SKM-1 (cell line): Measurements from ENCODE around the gene ARHGEF10L.

Source experiments
- DNase-seq: peaks from one replicate; lab custom pipeline; 2025; ENCODE audit not compliant: unreplicated experiment; lab: John Stamatoyannopoulos, UW

The ARHGEF10L gene

DNA sequence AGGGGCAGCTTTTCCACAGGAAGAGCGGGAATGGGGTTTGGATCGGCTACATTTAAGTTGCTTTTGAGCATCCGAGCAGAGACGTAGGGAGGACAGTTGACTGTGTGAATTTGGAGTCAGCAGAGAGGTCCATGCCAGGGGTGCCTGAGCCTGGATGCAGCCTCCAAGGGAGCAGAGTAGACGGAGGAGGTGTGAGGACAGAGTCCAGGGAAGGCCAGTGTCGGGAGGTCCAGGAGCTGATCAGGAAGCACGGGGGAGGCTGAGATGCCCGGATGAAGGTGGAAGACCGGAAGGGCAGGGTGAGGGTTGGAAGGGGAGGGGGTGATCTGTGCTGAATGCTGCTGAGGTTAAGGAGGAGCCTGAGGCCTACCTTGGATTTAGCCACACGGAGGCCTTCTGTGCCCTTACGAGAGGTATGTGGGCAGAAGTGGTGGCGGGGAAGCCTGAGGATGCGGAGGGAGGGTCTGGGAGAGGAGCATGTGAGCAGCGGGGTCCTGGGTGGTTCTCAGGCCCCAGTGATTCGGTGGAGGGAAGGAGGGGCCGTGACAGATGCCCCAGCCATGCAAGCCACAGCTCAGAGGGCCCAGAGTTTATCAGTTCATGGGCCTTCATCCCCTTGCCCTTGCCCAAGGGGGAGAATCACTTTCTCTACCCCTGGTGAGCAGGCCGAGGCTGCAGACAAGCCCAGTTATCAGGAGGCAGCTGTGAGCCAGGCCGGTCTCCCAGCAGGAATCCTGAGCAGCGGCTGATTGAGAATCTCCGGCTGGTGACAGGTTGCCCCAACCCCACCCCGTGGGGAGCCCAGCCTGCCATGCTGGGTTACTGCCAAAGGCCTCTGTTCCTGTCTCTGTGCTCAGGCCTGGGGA, 161.7 kb downstream of the ARHGEF10L start:
- DNase-seq = no peak

DNA sequence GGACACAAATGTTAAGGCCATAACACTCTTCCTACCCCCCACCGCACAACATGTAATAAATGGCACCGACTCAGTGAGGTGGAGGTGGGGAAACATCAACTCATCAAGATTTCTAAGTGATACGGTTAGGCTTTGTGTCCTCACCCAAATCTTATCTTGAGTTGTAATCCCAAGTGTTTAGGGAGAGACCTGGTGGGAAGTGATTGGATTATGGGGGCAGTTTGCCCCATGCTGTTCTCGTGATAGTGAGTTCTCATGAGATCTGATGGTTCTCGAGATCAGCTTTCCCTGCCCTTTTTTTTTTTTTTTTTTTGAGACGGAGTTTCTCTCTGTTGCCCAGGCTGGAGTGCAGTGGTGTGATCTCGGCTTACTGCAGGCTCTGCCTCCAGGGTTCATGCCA, 164.7 kb downstream of the ARHGEF10L start:
- DNase-seq = no peak

DNA sequence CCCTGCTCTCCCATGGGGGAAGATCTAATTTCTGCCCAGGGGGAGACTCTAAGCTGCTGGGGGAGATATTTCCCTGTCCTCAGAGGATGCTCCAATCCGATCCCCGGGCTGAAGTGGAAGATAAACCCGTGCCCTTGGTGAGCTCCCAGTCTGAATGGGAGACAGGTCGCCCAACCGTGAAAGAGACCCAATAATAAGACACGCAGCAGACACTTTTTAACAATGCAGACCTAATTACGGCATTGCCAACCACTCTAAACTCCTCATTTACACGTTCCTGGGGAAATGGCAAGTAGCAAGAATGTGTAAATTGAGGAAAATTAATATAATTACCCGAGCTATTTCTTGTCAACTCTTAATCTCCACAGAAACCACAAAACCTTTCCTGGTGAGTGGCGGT, 166.9 kb downstream of the ARHGEF10L start:
- DNase-seq = no peak

DNA sequence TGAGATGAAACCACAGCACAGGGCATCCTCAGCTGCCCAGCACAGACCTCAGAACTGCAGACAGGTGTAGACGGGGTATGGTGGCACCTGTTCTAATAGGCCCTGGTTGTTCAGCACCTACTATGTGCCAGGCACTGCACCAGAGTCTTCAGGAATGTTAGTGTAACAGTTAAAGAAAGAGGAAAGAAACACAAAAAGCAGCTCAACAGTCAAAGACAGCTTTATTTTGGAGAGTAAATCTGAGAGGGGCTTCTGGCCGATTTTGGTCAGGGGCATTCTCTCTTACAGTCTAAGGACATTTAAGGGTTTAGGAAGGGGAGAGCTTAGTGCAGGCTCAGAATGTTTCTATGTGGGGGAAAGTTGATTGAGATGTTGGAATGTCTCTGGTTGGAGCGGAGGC, 170.5 kb downstream of the ARHGEF10L start:
- DNase-seq = no peak

DNA sequence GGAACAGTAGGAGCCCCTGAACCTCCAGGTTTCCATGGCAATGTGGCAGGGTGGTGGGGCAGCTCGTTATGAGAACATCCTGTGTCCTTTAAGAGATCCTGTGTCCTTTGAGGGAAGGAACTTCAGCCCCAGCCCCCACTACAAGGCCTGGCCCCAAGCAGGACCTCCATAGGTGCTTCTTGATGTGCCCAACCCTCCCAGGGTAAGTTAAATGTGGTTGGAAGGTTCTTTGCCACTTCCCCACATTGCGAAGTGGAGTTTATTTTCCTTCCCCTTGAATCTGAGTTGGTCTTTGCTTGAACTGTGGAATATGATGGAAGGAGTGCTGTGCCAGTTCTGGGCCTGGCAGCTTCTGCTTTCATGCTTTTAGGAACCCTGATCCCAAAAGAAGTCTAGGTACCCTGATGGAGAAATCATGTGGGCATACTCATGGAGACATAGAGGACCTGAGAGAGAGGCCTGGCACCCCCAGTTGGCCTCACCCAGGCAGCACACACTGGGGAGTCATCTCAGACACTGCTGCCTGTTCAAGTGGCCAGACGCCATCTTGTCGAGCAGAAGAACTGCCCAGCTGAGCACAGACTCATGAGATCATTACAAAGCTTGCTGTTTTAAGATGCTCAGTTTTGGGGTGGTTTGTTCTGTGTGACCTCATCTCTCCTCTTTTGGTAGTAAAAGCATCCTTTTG, 171.5 kb downstream of the ARHGEF10L start:
- DNase-seq = no peak

- DNase-seq = no peak
Observed at GRCh38 chr1:17711577-17711910, 172.0 kb downstream of the ARHGEF10L start.

- no peak for DNase-seq
Observed at GRCh38 chr1:17711941-17712340, 172.4 kb downstream of the ARHGEF10L start.

DNA sequence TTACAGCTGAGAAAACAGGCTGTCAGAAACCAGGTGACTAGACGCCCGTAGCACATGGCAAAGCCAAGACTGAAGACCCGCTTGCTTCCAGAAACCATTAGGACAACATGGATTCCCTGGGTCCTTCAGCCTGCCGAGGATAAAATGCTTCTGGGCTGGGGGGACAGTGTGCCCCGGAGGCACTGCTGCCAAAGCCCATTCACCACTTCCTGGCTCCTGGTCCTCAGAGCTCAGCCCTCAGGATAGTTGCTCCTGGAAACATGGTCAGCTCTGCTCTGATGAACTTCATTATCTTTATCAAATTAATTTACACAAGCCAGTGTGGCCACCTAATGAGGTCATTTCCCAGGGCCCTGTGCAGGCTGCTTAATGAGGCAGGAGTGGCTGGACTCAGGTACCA, 174.5 kb downstream of the ARHGEF10L start:
- no peak for DNase-seq

DNA sequence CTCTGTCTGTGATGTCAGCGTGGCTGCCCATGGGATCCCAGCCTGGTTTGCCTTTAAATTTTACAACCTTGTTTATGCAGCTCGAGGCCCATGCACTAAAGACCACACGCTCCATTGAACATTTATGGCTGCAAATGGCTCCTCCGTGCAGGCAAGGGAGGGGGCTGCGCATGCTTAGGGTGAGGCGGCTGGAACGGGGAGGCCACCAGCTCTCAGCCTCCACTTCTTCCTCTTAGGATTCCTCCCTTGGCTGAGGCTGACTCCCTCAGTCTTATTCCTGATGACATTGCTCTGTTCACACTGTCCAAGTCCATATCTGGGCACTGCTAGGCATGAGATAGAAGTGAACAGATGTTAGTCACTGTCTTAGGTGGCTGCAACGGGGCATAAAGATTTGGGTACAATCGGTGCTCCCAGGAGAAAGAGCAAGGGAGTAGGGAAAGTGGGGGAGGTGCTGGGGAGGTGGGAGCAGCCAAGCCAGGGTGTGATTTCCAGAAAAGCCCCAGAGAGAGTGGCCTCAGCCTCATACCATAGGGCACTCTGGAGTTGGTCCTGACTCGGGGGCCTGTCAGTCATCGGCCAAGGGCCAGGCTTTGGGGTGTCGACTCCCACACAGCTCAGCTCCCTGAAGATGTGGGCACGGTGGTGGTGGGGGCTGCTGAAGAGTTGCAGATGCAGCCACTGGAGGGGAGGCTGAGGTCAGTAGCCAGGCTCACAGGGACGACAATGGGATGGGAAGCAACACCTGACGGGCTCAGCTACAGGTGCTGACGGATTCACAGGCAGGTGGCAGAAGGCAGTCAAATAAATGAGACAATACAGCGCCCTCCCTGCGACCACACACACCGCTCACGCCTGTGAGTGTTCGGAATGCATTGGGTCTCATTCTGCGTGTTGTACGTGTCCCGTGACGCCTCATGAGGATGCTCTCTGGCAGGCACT, 178.4 kb downstream of the ARHGEF10L start:
- DNase-seq = no peak

- no peak for DNase-seq
Observed at GRCh38 chr1:17719874-17720273, 180.4 kb downstream of the ARHGEF10L start.

DNA sequence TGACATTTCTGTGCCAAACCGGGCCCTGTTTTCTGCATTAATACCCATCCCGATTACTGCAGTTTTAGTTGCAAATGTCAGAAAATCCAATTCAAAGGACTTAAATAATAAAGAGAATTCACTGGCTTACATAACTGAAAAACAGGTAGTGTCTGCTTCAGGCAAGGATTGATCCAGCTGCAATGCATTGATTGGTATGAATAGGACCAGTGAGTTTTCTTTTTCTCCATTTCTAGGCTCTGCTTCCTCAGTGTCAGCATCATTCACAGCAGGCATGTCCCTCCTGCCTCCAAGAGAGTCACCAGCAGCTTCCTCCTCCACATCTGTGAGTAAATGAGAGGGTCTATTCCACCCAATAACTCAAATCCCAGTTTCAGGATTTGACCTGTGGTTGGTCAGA, 181.9 kb downstream of the ARHGEF10L start:
- no peak for DNase-seq

DNA sequence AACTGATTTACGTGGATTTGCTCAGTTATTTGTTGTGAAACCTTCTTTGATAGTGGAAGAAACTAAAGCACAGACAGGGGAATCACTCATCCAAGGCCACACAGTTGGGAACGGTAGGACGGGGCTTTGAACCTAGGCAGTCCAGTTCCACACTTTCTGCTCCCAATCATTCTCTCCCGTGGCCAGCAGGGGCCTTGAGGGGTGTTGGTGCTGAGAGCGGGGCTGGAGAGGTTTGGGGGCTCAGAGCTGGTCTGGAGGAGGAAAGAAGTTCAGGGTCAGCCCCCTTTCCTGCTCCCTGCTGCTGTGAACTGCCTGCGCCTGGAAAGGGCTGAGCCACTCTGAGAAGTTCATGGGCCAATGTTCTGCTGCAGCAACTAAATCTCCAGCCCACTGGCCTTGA, 184.2 kb downstream of the ARHGEF10L start:
- no peak for DNase-seq

GRCh38 chr1:17724150-17724549, 184.7 kb downstream of the ARHGEF10L start:
- no peak for DNase-seq

DNA sequence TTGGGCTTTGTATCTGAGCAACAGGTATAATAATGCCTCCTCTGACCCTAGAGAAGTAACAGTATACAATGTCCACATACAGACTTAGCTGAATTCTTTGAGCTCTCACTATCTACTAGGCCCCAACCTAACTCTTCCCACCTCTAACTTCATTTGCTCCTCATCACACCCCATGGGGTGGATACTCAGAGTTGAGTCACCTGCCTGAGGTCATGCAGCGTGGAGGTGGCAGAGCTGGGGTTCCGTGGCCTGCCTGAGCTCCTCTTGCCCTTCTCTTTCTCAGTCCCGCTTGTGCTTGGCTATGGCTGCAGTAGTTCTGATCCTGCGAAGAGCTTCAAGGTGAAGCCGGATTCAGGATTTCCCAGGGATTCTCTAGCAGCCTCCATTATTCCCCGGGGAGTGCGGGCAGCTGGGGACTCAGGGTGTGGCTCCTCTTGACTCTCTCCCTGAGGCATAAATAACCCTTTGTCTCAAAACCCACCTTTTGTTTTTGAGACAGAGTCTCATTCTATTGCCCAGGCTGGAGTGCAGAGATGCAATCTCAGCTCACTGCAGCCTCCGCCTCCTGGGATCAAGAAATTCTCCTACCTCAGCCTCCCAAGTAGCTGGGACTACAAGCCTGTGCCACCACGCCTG, 185.7 kb downstream of the ARHGEF10L start:
- DNase-seq = no peak

DNA sequence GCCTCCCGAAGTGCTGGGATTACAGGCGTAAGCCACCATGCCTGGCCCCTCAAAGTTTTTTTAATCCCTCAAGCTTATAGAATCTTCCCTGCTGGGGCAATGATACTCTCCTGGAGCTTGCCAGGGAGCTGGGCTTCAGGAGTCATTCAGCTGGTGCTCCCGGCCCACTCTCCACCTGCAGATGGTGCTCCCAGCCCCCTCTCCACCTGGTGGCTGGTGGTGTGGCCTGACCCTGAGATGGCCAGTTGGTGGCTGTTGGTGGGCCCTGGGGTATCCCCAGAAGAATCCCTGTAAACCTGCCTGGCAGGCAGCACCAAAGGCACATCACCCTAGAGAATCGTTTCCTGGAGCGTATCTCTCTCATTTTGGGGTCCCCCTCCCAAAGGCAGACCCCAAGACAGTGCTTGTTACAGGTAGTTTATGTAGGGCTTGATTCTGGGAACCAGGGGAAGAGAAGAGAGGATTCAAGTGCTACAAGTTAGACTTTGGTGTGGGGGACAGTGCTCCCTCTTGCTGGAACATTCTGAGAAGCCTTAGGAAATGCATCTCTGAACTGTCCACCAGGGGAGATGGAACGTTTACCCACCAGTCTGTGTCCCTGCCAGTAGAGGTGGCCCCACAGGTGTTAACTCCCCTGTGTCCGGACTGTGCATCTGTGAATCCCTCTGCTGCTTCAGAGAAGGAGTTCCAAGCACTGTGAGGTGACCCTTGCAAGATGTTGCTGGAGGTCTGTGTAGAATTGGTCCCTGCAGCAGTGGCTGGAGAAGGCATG, 186.5 kb downstream of the ARHGEF10L start:
- no peak for DNase-seq

- no peak for DNase-seq
Observed at GRCh38 chr1:17728123-17728712, 188.7 kb downstream of the ARHGEF10L start.

- DNase-seq = no peak
Observed at GRCh38 chr1:17729248-17729647, 189.8 kb downstream of the ARHGEF10L start.

DNA sequence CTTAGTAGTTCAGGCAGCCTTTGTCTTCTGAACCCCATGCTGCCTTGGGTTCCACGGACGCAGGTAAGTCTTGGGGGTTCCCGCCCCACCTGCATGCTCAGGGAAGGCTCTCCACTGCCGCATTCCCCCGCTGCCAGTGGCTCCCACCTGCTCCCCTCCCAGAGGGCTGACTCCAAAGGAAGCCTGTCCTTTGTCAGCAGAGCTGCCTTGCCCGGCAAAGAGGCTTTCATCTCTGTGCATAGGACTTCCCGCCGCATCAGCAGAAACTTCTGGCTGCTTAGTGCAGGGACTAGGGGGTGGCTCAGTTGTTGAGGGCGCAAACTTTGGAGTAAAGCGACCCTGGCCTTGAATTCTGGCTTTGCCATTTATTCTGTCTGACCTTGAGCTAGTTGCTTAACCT, 190.4 kb downstream of the ARHGEF10L start:
- no peak for DNase-seq

DNA sequence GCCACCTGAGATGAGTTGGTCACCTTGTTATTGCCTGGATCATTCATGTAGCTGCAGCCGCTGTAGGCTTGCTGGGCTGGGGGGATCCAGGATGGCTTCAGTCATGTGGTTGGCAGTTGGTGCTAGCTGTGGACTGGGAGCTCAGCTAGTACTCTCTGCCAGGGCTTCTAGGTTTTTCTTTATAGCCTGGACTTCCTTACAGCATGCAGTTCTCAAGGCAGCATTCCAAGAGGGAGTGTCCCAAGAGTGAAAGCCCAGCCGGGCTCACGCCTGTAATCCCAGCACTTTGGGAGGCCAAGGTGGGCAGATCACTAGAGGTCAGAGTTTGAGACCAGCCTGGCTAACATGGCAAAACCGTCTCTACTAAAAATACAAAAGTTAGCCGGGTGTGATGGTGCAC, 192.0 kb downstream of the ARHGEF10L start:
- DNase-seq = no peak

DNA sequence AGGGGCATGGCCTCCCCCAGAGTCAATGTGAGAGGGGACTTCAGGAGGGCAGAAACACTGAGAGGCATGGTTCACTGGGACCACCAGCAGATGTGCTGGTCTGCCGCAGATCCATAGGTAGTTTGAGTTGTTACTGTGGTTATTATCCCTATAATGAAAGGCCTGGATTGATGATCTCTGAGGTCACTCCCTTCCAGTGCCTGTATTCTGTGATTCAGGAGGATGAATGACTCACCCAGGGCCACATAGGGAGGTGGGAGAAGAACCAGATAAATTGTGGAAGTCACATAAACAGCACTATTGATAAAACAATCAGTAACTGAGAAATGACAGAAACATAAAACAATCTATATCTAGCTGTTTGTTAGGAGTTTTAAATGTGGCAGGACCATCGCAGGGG, 193.0 kb downstream of the ARHGEF10L start:
- DNase-seq = no peak
